A549 (cell line): ENCODE measurements around the gene HDLBP. TPM values are rescaled to one million over a fixed set of nuclear protein-coding genes. Genes with fewer than 3 reads are reported as not detected.

Source experiments
- ATAC-seq, 2 experiments: fragments of 200-7000 bp in 1 of 2; fragments of >200 bp in 1 of 2; cut with Nextera tagmentation in 1 of 2; cut with Tn5 transposase in 1 of 2; 3 replicates each; pipeline versions ENCODE4 v1.8.0 to v1.9.1; 2018 to 2020; ENCODE audit warnings: mild to moderate bottlenecking in 1 of 2, moderate library complexity in 1 of 2
- CTCF ChIA-PET: fragments of 300-600 bp; sonication (Branson Sonifier 250); formaldehyde crosslinking; extraction: SDS; loops from one replicate; lab custom pipeline; 2021; ENCODE audit warnings: antibody characterized with exemption, inconsistent platforms; lab: Yijun Ruan, JAX
- POLR2A ChIA-PET: fragments of 350-600 bp; formaldehyde crosslinking; extraction: SDS; loops from one replicate; lab custom pipeline; 2021; ENCODE audit warnings: antibody characterized with exemption, inconsistent platforms; lab: Yijun Ruan, JAX
- DNase-seq, 2 experiments: peaks; one replicate each; pipeline versions ENCODE4 v3.0.0 to v3.0.0-alpha.2; 2011 to 2016; ENCODE audit warnings: low read depth in 1 of 2, low spot score in 1 of 2
- FAIRE-seq: peaks from 2 replicates; lab custom pipeline; 2011; peaks lifted over from hg19 to GRCh38; lab: Jason Lieb, UNC
- H3K27ac ChIP-seq, 2 experiments: fragments of >200 bp; sonication (Bioruptor Twin); formaldehyde crosslinking; 3 replicates each; pipeline ENCODE4 v1.5.1; 2016 to 2017
- H3K4me1 ChIP-seq: fragments of >200 bp; sonication (Bioruptor Twin); formaldehyde crosslinking; 3 replicates; pipeline ENCODE4 v1.6.1; 2016
- H3K4me2 ChIP-seq: fragments of >200 bp; sonication (Bioruptor Twin); formaldehyde crosslinking; 3 replicates; pipeline ENCODE4 v1.6.1; 2016
- H3K4me3 ChIP-seq: fragments of >200 bp; sonication (Bioruptor Twin); formaldehyde crosslinking; 3 replicates; pipeline ENCODE4 v1.5.1; 2016
- H3K9me3 ChIP-seq: fragments of >200 bp; sonication (Bioruptor Twin); formaldehyde crosslinking; 3 replicates; pipeline ENCODE4 v1.6.1; 2016
- ATOH8 ChIP-seq: fragments of 250-450 bp; sonication (Bioruptor Pico); IDR thresholded peaks from 2 replicates; pipeline ENCODE4 v1.5.0; 2020; ENCODE audit warnings: low read depth, mild to moderate bottlenecking, moderate library complexity
- BCL3 ChIP-seq: fragments of >200 bp; sonication (Bioruptor Twin); formaldehyde crosslinking; IDR thresholded peaks from 3 replicates; pipeline ENCODE4 v1.6.1; 2016
- BHLHE40 ChIP-seq: IDR thresholded peaks from 2 replicates; pipeline ENCODE4 v1.6.1; 2012; ENCODE audit warnings: low read depth, low read length, inconsistent platforms
- EHF ChIP-seq: fragments of 250-450 bp; sonication (Bioruptor Pico); IDR thresholded peaks from 2 replicates; pipeline ENCODE4 v1.5.0; 2020; ENCODE audit warnings: mild to moderate bottlenecking
- EP300 ChIP-seq, 2 experiments: fragments of >200 bp; sonication (Bioruptor Twin); formaldehyde crosslinking; IDR thresholded peaks; 2 replicates in 1 of 2; 3 replicates in 1 of 2; pipeline ENCODE4 v1.6.1; 2016 to 2017
- HMGXB4 ChIP-seq: fragments of 250-450 bp; sonication (Bioruptor Pico); IDR thresholded peaks from 2 replicates; pipeline ENCODE4 v1.5.0; 2021; ENCODE audit warnings: mild to moderate bottlenecking, moderate library complexity, borderline replicate concordance
- KDM5A ChIP-seq: fragments of 200-600 bp; sonication (generic); IDR thresholded peaks from 2 replicates; pipeline ENCODE4 v1.6.1; 2016; ENCODE audit warnings: antibody characterized with exemption, mild to moderate bottlenecking
- NR3C1 ChIP-seq: fragments of >200 bp; sonication (Bioruptor Twin); formaldehyde crosslinking; IDR thresholded peaks from 3 replicates; pipeline ENCODE4 v1.6.1; 2017
- RAD21 ChIP-seq, 2 experiments: fragments of >200 bp in 1 of 2; sonication (Bioruptor Twin) in 1 of 2; formaldehyde crosslinking in 1 of 2; IDR thresholded peaks in 1 of 2; conservative IDR thresholded peaks in 1 of 2; 2 replicates in 1 of 2; 3 replicates in 1 of 2; pipeline ENCODE4 v1.6.1; 2012 to 2018; ENCODE audit warnings: inconsistent platforms in 1 of 2
- RCOR1 ChIP-seq: fragments of 150-350 bp; IDR thresholded peaks from 2 replicates; pipeline ENCODE4 v1.6.1; 2014; ENCODE audit warnings: antibody characterized with exemption, low read length, low read depth
- REST ChIP-seq: fragments of 200-600 bp; sonication (generic); IDR thresholded peaks from 2 replicates; pipeline ENCODE4 v1.6.1; 2016; ENCODE audit warnings: antibody characterized with exemption, mild to moderate bottlenecking, moderate library complexity
- SREBF2 ChIP-seq: fragments of 450-650 bp; IDR thresholded peaks from 2 replicates; pipeline ENCODE4 v1.6.1; 2014; ENCODE audit warnings: mild to moderate bottlenecking, moderate library complexity
- WGBS: methylation state at CpG from one replicate; pipeline ENCODE4 v1.1.6; 2017; ENCODE audit errors: missing lambda C conversion rate; 5-methylcytosine and 5-hydroxymethylcytosine counted together
- polyA plus RNA-seq, 4 experiments: library from polyadenylated mRNA; depleted of rRNA in 3 of 4; stranded (reverse); fragments of >200 nt; fragmentation: RNase III in 1 of 4; extraction: RNeasy Plus Mini Kit Qiagen cat#74134 plus additional on column Dnase treatment in 1 of 4; gene quantifications; 2 replicates in 3 of 4; 3 replicates in 1 of 4; pipeline ENCODE4 v1.2.3, GENCODE V29; 2011 to 2017

Gene HDLBP
- polyA plus RNA-seq, 2 of the 4 experiments (the other 2 are of a cell fraction) = 248 to 292 TPM

- TF ChIP-seq REST (no peak), HMGXB4 (CRISPR knock-in tag) (no peak), NR3C1 (no peak), BCL3 (no peak), ATOH8 (no peak), SREBF2 (no peak)
- TF ChIP-seq, all 56 proteins: peak for 0
Observed at GRCh38 chr2:241291153-241291552, 24.3 kb downstream of the HDLBP start (continued).

GRCh38 chr2:241289597-241289996, 25.9 kb downstream of the HDLBP start:
- no peak for TF ChIP-seq KDM5A
- TF ChIP-seq RAD21 (conservative IDR thresholded peaks at IDR 0.05 in 1 of 2, IDR thresholded peaks at IDR 0.05 in 1 of 2) = peak in 1 of 2 experiments; percentile 27; a peak in 1 of 5 replicates
- peaks cover 25% of the 10 kb centered on the region for H3K4me1 ChIP-seq
- ATAC-seq = peak in 1 of 2 experiments; percentile 64; a peak in 3 of 6 replicates
- no peaks in the 10 kb centered on the region for H3K9me3 ChIP-seq
- FAIRE-seq = no peak
- WGBS = 59% methylated on average over 3 of the region's 3 CpGs
- CTCF ChIA-PET = interaction anchor here (1.3 to 1.4 kb wide), 3 partner anchors 9 to 138 kb away, joined by 3 to 4 read pairs (median 4); no protein-coding TSS in a partner anchor
- POLR2A ChIA-PET = no interaction called here
- H3K27ac ChIP-seq = no peak overlapping the region
- no peak for DNase-seq
- no peak overlapping the region for H3K4me2 ChIP-seq
- no peak overlapping the region for H3K4me3 ChIP-seq

- ChIA-PET CTCF (interaction anchor here (1.3 kb wide), 1 partner anchor 138 kb away, joined by 4 read pairs; no protein-coding TSS in a partner anchor), POLR2A (no interaction called here)
- FAIRE-seq (no peak), DNase-seq (no peak), ATAC-seq (no peak)
- WGBS = 91% methylated on average over 4 of the region's 4 CpGs
- Histone ChIP-seq H3K4me1 (peaks cover 29% of the 10 kb centered on the region), H3K9me3 (no peaks in the 10 kb centered on the region), H3K27ac (no peak overlapping the region), H3K4me2 (no peak overlapping the region), H3K4me3 (no peak overlapping the region)
- TF ChIP-seq BHLHE40 = no peak
- TF ChIP-seq RCOR1 = no peak
- no peak for TF ChIP-seq RAD21 (conservative IDR thresholded peaks at IDR 0.05 in 1 of 2, IDR thresholded peaks at IDR 0.05 in 1 of 2)
- TF ChIP-seq EHF (CRISPR knock-in tag) = no peak
- TF ChIP-seq EP300 (IDR thresholded peaks at IDR 0.05) = no peak
Observed at GRCh38 chr2:241289053-241289452, 26.4 kb downstream of the HDLBP start.
